ENCODE results near the gene LRRC4. TPM values are rescaled to one million over a fixed set of nuclear protein-coding genes. Genes with fewer than 3 reads are reported as not detected.
A peak's percentile ranks its signal among the peaks of the same experiment; 100 is the strongest.

LRRC4 gene
- total RNA-seq, 1 donor from 2014 or later, result 1.7 TPM

- no peak for DNase-seq (ENCODE audit: low read depth)
These were observed 28.8 kb upstream of the LRRC4 start for GRCh38 chr7:128060018-128060417.

DNA sequence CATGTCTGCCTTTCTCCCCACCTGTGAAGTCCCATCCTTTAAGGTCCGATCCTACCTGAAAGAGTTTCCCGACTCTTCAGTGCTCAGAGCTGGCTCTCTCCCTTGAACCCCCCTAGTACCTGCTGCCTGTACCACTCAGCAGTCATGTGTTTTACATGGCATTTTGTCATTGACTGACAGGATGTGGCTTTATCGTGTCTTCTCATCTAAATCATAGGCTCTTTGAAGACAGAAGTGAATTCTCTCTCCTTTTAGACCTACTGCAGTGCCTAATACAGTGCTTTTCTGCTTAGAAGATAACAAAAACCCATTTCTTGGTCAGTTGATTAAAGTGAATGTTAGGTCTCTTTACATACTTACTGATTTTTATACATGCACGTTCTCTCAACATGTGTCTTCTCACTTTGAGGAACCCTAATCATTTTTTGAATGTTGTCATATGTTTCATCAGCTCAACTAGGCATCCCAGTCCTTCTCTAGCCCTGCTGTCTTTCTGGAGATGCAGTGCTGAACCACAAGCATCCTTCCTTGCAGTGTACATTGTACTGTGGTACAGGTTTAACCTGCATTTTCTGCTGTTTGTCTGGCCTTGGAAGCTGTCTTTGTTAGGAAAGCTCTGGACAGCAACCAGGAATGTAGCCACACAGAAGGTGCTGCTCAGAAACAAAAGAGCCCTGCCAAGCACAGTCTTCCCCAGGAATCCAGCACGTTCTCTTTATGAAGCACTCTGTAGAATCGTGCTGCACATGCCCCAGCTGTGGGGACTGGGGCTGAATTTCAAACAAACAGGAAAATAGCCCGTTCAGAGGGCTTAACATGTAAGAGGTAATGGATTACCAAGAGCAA, 28.1 kb upstream of the LRRC4 start:
- DNase-seq (ENCODE audit: low read depth), result no peak

GRCh38 chr7:128057909-128058308, 26.7 kb upstream of the LRRC4 start:
- DNase-seq (ENCODE audit: low read depth), result no peak

GRCh38 chr7:128056901-128057300, 25.7 kb upstream of the LRRC4 start:
- peak; percentile 87 for DNase-seq (ENCODE audit: low read depth)

DNA sequence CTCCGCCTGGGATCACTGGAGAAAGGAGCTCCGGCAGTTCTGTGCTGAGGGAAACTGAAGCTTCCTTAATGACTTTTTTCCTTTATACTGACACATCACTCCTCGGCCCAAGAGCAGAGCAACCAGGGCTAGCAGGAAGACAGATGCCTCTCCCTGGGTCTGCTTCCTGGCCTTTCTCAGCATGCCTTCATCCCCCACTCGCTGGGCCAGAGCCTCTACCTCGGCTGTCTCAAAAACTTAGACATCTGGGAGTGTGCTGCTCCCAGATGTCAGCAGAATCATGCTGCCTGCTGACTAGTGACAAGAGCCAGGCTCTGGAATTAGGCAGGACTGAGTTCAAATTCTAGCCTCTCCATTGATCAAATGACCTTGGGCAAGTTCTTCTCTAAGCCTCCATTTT, 24.4 kb upstream of the LRRC4 start:
- no peak for DNase-seq (ENCODE audit: low read depth)

DNA sequence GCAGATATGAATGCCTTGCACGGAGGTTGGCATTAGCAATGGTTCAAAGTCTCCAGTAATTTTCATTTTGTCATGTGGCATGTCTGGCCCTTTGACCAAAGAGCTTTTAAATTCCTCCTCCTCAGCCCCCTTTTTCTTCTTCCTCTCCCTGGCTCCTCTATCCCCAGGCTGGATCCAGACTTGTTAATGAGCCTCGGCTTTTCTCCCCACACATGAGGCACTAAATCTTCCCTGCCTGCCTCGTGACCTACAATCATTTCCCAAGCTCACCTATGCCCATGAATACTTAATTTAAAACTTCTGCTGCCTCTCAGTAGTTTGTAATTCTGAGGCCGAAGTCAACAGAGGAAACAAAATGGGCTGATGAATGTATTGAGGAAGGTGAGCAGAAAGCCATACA, 23.3 kb upstream of the LRRC4 start:
- no peak for DNase-seq (ENCODE audit: low read depth)

DNA sequence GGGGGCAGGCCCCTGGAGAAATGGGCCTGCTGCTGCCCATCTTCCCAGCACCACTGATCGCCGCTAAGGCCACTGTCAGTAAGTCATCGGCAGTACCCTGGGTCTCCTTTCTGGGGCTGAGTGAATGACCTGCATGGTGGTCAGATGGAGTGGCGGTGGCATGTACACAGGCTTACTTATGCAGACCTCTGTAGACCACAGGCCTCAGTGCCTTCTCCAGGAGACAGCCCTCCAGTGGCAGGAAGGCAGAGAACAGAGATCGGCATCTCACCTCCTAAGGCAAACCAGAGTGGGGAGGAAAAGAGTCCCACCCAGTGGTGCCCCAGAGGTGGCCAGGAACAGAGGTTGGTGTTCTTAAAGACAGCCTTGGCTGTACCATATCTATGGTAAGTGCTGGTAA, 22.8 kb upstream of the LRRC4 start:
- DNase-seq (ENCODE audit: low read depth), result no peak

GRCh38 chr7:128053023-128053422, 21.8 kb upstream of the LRRC4 start:
- DNase-seq (ENCODE audit: low read depth), result peak; percentile 43

DNA sequence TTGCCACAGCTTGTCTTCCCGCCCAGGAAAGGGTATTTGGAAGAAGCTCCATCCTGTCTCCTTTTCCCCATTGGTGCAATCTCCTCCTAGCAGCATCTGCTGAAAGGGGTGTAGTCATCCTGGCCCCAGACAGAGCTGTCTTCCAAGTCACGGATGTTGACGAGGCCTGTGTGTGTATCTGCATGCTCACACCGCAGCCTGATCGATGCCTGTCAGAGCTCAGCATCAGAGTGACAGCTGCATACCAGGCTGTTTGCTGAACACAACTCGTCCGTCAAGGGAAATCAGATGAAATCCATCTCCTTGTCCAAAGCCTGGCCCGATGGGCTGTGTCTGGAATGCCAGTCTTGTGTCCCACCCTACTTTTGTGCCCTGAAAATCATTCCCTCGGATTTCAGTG, 21.2 kb upstream of the LRRC4 start:
- DNase-seq (ENCODE audit: low read depth), result no peak

GRCh38 chr7:128045766-128046165, 14.5 kb upstream of the LRRC4 start:
- DNase-seq (ENCODE audit: low read depth), result peak; percentile 45

- no peak for DNase-seq (ENCODE audit: low read depth)
These were observed 13.9 kb upstream of the LRRC4 start for GRCh38 chr7:128045158-128045557.

DNA sequence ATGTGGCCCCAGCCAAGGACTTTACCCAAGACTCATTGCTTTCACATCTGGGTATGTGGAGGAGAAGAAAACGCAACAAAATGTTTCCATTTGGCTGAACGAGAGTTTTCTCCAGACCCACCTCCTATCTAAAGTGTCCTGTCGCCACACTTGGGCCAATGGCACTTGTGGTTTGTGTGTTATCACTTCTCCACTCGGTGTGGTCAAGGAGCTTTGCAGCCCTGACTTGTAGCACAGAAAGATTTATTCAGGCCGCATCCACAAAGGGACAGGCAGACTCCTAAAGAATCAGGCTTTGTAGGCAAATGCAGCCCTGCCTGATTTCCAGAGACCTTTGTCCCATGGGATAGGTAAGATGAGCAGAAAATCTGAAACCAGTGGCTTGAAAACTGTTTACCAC, 12.8 kb upstream of the LRRC4 start:
- DNase-seq (ENCODE audit: low read depth), result no peak

- no peak for DNase-seq (ENCODE audit: low read depth)
These were observed 10.8 kb upstream of the LRRC4 start for GRCh38 chr7:128042012-128042411.

GRCh38 chr7:128041203-128041602, 10.0 kb upstream of the LRRC4 start:
- peak; percentile 82 for DNase-seq (ENCODE audit: low read depth)

DNA sequence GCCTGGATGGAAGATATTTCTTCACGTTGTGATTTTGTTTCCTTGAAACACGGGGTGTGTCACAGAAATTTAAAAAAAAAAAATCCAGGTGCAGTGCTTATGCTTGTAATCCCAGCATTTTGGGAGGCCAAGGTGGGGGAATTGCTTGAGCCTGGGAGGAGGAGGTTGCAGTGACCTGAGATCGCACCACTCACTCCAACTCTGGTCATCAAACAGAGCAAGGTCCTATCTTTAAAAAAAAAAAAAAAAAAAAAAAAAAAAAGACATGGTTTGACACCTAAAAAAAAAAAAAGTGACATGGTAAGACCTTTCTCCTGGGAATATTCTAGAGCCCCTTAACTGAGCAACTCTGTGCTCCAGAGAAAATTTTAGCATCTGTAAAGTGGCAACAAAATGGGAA, 9.0 kb upstream of the LRRC4 start:
- DNase-seq (ENCODE audit: low read depth), result no peak

GRCh38 chr7:128039544-128039953, 8.3 kb upstream of the LRRC4 start:
- no peak for DNase-seq (ENCODE audit: low read depth)

DNA sequence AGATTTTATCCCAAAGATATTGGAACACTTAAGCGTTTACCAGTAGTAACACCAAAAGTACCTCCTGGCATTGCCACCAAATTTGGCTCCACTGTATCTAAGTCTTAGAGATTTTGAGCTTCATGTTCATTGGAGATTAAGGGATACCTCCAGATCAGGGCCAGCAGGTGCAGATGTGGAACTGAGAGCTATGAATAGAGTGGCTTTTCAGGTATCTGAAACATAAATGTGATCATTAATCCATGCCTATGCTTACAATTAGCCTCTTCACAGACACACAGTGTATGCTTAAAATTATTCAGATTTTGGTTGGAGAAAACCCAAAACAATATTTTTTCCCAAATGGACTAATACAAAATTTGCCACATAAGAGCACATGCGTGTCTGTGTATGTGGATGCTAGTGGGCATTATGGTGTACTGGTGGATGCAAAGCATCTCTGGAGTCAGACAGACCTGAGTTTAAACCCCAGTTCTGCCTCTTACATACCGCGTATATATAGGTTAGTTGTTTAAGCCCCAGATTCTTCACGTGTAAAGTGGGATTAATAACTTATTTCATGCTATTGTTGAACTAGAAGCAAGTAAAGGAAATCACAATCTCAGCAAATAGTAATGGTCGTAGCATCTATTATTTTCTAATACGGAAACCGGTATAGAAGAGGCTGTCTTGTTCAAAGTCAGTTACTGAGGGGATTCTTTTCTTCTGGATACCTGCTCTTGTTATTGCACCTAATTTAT, 6.8 kb upstream of the LRRC4 start:
- DNase-seq (ENCODE audit: low read depth), result no peak

- DNase-seq (ENCODE audit: low read depth), result no peak
These were observed 5.8 kb upstream of the LRRC4 start for GRCh38 chr7:128037081-128037480.

- DNase-seq (ENCODE audit: low read depth), result peak; percentile 69
These were observed 5.1 kb upstream of the LRRC4 start for GRCh38 chr7:128036226-128036940.

DNA sequence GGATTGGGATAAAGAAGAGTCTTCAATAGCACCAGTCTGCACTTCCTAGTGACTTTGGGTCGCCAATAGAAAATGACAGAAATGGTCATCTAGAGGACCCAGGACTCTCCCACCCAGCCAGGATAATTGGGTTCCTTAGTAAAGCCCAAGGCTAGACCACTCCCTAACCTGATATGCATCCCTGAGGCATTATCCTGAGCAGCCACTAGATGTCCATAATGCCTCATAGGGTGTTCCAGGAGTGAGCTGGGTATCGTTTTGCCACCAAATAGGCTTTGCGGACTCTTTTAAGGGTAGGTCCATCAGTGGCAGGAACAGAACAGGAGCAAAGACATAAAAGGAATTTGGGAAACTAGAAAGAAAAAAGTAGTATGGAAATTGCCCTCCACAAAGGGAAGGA, 4.5 kb upstream of the LRRC4 start:
- DNase-seq (ENCODE audit: low read depth), result peak; percentile 50

DNA sequence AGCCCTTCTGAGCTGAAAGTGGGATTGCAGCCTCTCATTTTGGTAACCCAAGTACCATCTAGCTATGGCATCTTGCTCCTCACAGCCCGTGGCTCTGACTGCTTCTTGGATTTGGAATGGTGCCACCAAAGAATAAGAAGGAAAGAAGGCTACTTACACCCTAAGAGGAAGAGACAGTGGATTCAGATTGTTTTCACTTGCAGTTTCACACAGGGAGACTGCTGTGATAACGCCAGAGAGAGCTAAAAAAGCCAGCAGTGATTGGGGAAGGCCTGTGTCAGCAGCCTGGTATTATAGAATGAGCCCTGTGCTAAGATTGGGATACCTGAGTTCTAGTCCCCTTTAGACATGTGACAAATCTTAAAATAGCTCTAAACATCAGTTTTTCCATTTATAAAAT, 3.6 kb upstream of the LRRC4 start:
- DNase-seq (ENCODE audit: low read depth), result no peak

- DNase-seq (ENCODE audit: low read depth), result no peak
These were observed 2.0 kb upstream of the LRRC4 start for GRCh38 chr7:128033246-128033645.

Measured in myocyte (in vitro differentiated cells).